Measurements from ENCODE around the gene PET117.
A peak's percentile ranks its signal among the peaks of the same experiment; 100 is the strongest.
"Not testable (repeated sequence)": the region's sequence is repeated elsewhere in the genome, so short reads cannot be mapped to it uniquely, and the experiment has no call there.

PET117 gene, protein sequence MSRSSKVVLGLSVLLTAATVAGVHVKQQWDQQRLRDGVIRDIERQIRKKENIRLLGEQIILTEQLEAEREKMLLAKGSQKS

DNA sequence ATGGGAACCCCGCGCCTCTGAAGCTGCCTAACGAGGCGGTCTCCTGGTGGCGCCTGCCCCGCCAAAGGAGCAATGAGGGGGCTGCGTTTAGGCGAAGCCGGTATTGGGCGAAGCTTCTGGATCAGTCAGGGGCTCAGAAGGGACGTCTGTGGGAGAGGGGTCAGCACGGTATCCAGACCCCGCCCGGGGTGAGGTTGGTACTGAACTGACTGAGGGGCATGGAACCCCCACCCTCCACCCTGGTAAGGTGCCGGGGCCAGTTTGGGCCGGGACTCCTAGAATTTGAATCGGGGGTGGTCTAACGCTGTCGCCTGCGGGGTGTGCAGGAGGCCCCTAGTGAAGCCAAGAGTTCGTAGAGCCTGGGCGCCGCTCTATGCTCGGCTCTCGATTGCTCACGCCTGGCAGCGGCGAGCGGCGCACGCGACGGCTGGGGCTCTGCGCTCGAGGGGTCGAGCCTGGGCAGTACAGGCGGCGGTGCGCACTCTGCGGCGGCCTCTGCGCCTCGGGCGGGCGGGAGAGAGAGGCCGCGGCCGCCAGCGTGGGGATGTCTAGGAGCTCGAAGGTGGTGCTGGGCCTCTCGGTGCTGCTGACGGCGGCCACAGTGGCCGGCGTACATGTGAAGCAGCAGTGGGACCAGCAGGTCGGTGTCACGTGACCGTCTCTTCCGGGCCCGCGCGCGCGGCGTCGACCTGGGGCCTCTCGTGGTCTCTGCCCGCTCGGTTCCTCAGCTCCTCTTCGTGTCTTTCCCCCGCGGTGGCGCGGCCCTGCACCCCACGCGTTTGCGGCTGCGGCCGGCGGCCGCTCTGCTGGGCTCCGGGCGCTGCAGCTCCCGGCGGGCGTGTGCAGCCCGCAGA is at the start of gene PET117, which contains the start of gene KAT14:
Gene PET117 (plus strand): TSS at position 452 of the 854 bp plus-strand sequence. CDS start 93 bp downstream, at position 545.
Gene KAT14 (plus strand): TSS at position 452 of the 854 bp plus-strand sequence. CDS start 4,798 bp downstream, outside the sequence.
- peak; percentile 79 to 96 (median 86) for DNase-seq

DNA sequence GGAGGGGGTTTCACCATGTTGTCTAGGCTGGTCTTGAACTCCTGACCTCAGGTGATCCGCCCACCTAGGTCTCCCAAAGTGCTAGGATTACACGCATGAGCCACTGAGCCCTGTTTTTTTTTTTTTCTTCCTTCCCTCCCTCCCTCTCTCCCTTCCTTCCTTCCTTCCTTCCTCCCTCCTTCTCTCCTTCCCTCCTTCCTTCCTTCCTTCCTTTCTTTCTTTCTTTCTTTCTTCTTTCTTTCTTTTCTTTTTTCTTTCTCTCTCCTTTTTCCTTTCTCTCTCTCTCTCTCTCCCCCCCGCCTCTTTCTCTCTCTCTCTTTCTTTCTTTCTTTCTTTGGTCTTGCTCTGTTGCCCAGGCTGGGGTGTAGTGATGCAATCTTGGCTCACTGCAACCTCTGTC is 49.4 kb upstream of the PET117 start:
- DNase-seq: not testable (repeated sequence)

DNA sequence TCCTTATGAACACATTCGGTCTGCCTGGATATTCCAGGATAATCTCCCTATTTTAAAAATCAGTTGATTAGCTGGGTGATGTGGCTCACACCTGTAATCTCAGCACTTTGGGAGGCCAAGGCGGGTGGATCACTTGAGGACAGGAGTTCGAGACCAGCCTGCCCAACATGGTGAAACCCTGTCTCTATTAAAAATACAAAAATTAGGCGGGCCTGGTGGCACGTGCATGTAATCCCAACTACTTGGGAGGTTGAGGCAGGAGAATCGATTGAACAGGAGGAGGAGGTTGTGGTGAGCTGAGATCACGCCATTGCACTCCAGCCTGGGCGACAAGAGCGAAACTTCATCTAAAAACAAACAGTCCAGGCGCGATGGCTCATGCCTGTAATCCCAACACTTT is 48.8 kb upstream of the PET117 start:
- DNase-seq: not testable (repeated sequence)

DNA sequence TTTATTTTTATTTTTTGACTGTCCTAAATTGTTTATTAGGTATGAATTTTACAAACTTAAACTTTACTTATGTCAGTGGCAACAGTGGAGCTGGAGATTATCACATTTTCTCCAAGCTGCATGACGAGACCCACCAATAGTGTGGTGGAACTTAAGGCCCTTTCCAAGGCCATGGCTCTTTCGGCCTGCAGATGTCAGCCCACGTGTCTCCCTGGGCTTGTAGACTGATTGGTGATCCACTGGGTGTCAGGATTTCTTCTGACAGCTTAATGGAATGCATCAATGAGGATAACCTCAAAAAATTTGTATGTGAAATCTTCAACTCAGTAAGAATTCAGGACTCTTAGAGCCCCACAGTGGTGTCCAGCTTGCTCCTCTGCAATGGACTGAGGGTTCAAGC is 47.6 kb upstream of the PET117 start:
- no peak for DNase-seq

DNA sequence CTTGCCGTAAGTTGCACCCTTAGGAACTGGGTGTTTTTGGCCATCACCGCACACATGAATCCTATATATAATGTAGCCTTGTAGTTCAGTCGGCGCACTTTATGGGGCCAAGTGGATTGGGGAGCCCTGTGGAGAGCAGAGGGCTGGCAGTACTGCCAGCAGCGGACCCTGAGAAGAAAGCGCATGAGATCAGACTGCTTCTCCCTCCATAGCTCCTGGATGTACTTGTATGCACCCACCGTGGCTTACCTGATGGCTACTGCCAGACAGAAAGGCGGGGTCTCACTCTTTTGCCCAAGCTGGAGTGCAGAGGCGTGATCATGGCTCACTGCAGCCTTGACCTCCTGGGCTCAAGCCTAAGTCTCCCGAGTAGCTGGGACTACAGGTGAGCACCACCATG is 47.2 kb upstream of the PET117 start:
- DNase-seq: no peak

DNA sequence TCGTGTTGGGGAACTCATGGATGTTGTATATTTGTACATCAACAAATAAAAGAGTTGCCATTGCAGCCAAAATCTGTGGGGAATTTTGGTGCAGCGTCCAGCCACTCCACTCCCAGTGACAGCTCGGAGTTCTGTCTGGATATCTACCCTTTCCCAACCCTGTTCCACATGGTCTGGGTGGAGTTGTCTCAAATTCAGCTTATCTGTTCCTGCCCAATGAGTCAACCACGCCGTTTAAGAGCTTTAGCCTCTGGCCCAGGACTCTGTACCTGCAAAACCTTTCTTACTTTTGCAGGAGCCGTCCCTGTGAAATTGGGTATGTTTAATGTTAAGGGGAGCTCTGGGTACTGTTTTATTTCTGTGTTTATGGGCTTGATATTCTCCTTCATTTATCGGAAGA is 46.0 kb upstream of the PET117 start:
- no peak for DNase-seq

DNA sequence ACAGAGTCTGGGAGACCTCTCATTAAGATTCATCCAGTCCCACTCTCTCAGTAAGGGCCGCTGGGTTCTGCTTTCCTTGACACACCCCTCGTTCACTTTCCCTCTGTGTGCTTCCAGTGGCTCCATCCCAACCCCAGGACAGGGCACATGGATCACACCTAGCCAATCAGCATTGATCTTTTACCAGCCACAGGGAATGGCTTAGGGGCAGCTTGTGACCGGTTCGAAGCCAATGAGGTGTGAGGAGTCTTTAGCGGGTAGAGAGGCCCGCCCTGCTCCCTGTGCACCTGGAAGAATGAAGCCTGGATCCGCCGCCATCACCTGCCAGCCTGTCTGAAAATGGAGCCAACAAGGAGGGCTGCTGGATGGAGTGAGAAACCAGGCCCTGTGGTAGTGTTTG is 44.8 kb upstream of the PET117 start:
- no peak for DNase-seq

DNA sequence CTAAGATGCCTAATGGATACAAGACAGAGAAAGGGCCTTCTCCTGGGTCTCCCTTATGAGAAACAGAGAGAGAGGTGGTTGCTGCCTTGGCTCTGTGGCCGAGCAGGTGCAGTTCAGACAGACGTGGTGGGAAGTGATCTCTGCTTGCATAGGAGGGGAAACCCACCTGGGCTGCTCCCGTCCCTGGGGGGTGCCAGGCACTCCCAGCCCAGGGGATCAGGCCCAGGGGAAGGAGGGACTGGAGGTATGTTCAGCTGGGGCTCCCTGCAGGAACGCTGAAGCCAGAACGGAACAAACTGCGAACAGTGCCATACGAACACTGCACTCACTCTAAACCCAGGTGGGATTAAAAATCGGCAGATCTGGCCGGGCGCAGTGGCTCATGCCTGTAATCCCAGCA is 44.3 kb upstream of the PET117 start:
- no peak for DNase-seq

DNA sequence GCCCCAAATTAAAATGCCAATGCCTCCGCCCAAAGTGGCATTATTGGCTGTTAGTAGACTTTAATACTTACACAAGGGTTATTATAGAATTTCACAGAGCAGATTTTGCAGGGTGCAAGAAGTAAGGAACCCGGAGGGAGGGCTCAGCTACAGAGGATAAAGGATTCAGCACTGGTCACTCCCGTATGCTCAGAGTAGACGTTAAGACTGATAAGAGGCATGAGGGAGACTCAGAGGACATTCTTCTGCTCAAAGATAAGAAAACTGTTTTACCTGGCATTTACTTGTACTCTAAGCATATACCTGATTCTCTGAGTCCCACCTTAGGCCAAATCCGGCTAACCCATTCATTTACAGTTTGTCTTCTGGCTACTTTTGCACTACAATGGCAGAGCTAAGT is 43.5 kb upstream of the PET117 start:
- DNase-seq: no peak

DNA sequence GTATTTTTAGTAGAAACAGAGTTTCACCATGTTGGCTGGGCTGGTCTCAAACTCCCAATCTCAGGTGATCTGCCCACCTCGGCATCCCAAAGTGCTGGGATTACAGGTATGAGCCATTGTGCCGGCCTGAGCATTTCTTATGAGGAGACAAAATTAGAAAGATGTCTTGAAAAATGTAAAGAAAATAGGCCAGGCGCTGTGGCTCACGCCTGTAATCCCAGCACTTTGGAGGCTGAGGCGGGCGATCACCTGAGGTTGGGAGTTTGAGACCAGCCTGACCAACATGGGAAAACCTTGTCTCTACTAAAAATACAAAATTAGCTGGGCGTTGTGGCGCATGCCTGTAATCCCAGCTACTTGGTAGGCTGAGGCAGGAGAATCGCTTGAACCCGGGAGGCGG is 37.1 kb upstream of the PET117 start:
- not testable (repeated sequence) for DNase-seq

DNA sequence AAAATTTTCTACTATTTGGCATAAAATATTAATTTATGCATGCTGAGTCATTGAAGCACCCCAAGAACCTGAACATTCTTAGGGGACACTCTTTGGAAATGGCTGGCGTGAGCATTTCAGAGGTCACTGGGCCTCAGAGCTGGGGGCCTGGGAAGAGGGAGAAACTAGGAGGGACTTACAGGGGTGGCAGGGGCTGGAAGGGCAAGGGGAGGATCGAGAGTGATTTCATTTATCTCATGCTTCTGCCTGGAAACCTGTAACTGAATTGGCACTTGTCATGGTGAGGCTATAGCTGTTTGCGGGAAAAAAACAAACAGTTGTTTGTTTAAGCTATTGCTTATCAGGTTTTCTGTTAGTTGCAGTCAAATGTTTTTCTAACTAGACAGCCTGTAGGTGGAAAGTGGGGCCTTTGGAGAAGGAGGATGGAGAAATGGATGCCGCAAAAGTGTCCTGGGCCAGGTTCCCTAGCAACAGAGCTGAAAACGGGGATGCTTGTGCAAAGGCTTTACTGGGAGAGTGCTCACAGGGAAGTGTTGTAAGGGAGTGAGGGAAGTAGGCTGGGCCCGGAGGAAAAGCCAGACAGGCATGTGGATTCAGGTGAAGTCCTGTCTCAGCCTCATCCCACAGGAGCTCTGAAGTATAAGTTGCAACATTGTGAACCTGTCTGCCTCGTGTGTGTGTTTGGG is 36.4 kb upstream of the PET117 start:
- DNase-seq: no peak

DNA sequence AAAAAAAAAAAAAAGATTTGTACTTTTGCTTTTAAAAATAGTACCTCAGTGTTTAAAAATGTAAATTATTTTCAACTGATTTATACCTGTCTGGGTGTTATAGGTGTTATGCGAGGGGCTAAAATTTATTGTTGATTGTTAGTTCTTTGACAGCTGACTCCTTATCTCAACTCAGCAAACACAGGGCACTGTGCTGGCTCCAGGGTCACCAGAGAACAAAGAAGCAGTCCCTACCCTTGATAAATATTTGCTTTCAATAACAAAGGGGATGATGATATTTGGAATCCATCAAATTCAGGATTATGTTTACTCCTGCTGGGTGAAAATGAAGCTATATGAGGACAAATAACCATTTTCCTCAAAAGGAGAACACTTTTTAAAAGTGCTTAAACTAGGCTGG is 34.2 kb upstream of the PET117 start:
- no peak for DNase-seq

DNA sequence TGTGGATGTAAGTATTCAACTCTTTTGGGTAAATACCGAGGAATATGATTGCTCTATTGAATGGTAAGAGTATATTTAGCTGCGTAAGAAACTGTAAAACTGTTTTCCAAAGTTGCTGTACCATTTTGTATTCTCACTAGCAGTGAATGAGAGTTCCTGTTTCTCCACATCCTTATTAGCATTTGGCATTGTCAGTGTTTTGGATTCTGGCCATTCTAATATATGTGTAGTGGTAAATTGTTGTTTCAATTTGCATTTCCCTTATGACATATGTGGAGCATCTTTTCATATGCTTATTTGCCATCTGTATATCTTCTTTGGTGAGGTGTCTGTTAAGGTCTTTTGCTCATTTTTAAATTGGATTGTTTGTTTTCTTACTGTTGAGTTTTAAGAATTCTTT is 29.3 kb upstream of the PET117 start:
- no peak for DNase-seq

DNA sequence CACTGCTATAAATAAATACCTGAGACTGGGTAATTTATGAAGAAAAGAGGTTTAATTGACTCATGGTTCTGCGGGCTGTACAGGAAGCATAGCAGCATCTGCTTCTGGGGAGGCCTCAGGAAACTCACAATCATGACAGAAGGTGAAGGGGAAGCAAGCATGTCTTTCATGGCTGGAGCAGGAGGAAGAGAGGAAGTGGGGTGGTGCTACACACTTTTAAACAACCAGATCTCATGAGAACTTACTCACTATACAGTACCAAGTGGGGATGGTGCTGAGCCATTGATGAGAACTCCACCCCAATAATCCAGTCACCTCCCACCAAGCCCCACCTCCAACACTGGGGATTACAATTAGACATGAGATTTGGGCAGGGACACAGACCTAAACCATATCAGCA is 9.1 kb upstream of the PET117 start:
- DNase-seq: peak in 1 of 6 experiments; percentile 14

DNA sequence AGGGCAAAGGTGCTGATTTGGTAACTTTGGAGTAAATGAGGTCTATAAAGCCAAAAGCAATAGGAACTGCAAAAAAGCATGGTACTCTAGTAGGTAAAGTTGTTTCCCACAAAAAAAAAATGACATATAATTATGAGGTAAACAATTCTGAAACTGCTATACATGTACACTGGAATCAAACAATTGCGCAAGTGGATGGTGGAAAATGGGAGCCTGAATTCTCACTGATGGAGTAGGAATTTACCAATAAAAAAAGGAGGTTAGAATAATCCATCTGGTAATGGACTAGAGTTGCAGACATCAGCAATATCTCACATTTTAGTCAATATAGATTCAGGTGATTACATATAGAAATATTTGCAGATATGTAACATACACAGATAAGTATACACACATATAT is 5.0 kb upstream of the PET117 start:
- no peak for DNase-seq

DNA sequence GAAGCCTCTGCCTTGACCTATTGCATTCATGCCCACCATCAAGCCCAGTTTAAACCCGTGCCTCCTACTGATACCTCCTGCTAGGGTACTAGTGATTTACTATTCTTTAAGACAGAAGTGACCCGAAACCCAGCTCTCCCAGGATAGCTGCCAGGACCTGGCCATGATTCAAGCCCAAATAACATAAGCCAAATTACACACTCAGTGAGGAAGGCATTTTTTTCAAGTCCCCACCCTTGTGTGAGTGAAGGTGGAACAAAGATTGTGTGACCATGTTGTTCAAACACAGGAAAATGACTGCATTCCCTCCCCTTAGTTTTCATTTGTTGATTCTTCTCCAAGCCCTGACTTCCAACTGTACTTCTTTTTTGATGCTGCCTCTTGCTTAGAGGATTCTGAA is 3.7 kb upstream of the PET117 start:
- DNase-seq: no peak

DNA sequence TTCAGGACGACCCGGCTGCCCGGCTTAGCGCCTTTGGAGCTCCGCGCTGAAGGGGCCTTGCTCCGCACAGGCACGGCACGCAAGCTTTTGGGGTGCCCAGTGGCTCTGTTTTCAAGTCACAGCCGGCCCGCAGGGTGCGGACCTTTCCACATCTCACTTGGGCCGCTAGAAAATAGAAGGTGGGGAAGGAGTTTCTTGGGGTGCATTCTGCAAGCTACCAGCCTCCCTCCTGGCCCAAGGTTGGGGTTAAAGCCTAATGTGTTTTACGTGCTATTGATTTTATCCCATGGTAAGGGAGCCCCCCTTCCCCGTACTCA is 561 bp downstream of the PET117 start:
- DNase-seq: peak in 1 of 6 experiments; percentile 38

DNA sequence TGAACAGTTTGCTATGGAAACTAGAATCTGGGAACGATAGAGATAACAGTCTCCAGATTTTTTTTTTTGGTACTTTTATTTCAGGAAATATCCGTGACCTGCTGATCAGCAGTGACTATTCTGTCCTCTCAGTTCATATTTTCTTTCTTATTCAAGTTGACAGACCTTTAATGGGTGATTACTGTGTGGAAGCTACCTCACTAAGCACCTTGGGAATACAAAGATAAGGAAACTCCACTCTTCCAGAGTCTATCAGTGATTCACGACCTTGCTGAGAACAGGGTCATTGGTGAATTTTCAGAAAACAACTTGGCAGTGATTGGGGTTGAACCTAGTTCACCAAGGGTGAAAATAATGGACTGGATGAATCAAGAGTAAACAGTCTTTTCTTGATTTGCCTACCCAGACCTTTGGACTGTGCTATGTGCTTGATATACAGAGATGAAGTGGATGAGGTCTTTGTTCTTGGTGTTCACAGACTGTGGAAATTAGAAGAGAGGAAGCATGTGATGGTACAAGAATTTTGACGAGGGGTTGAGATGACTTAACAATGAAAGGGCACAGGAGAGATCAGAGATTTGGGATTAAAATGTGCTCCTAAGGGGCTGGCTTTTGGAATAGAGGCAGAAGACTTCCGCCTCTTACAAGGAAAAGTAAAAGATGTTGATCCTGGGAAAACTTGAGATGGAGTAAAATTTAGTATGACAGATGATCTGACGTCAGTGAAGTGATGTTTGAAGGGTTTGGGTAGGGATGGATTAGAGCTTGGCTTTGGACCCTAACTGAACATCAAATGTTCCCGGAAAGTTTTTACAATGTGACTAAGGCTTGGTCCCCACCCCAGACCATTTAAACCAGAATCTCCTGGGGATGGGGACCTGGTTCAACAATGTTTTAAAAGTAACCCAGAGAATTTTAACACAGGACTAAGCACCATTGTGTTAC is 1.2 kb downstream of the PET117 start:
- no peak for DNase-seq

DNA sequence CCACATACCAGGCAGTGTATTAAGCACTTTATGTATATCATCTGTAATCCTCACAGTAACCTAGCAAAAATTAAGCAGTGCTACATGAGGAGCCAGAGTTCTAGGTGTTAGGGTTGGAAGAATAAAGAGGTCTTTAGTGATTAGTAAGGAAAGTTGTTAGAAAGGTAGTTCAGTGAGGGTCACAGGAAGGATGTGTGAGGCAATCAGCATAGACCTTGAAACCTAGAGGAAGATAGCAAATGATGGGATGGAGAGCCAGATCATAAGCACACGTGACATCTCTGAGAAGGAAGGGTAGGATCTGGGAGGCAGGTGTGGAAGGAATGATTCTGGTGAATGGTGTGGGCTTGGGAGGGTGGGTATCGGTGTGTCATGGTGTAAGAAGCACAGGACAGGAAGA is 2.2 kb downstream of the PET117 start:
- no peak for DNase-seq

DNA sequence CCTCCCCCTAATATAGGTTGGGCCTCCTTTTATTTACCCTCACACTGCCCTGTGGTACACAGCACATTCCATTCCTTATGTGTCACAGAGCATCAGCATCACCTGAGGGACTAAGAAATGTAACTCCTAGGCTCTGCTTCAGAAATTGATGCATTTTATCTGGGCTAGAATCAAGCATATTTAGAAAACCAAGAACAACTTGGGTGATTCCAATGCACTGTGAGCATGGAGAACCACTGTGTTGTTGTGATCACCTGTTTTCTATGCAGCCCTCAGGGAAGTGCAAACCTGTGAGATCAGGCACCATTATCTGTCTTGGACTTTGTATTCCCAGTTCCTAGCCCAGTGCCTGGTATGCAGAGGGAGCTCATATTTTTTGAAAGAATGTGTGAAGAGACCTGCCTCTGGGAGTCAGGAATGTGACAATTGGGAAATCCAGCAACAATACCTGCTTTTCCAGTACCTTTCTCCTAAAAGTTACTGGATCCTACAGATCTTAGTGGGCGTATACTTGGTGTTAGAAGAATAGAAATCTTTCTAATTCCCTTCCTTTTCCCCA is 7.0 kb downstream of the PET117 start:
- no peak for DNase-seq

DNA sequence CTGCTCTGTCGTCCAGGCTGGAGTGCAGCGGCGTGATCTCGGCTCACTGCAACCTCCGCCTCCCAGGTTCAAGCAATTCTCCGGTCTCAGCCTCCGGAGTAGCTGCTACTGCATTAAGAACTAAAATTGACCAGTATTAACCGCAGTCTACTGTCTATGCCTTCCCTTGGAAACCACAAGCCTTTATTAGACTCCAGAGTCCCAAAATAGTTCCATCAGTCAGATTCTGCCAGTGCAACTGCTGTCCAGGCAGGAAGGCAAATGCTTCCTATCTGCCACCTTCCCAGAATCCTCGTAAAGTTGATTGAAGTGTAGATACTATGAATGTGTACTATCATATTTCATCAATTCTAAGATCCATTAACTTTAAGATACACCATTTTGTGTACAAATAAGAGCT is 16.7 kb downstream of the PET117 start:
- no peak for DNase-seq

DNA sequence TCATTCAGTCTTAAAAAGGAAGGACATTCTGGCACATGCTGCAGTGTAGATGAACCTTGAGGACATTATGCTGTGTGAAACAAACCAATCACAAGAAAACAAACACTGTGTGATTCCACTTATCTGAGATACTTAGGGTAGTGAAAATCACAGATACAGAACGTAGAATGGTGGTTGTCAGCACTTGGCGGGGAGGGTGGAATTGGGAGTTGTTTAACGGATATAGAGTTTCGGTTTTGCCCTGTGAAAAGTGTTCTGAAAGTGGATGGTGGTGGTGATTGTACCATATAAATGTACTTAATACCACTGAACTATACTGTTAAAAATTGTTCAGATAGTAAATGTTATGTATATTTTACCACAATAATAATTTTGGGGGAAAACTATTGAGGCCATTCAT is 18.4 kb downstream of the PET117 start:
- no peak for DNase-seq

DNA sequence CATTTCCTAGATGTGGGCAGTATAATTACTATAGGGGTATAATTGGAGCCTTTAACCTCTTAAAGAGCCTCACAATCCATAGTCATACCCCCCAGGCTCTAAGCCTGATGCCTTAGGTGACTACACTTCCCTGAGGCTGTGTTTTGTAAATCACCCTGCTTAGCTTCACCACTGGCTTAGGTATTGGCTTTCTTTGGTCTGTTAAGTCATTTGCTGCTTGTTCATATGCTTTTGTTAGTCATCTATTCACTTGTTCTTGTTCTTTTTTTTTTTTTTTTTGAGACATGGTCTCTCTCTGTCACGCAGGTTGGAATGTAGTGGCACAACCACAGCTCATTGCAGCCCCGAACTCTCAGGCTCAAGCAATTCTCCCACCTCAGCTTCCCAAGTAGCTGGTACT is 26.7 kb downstream of the PET117 start:
- DNase-seq: no peak

Data from stimulated activated naive CD4-positive, alpha-beta T cell (primary cell).